Activated CD8-positive, alpha-beta memory T cell treated with anti-CD3 and anti-CD28 coated beads, Interleukin-2, amount 50 U/mL, for 24 hours (primary cell): Measurements from ENCODE around the gene TAF5L.
A peak's percentile ranks its signal among the peaks of the same experiment; 100 is the strongest.

ENCODE experiments used
- DNase-seq: peaks from one replicate; pipeline ENCODE4 v3.0.0-alpha.2; 2020; ENCODE audit errors: extremely low read depth

The TAF5L gene

GRCh38 chr1:229625915-229626831 lies at the start of gene TAF5L, which contains the start of gene URB2:
Gene TAF5L, minus strand, starts transcription at chr1:229626122. Its CDS starts 11,640 bp downstream, at chr1:229614482.
Gene URB2, plus strand, starts transcription at chr1:229626247. Its CDS starts 1,387 bp downstream, at chr1:229627634.
- peak; percentile 59 for DNase-seq

- no peak for DNase-seq
These were observed 49.5 kb upstream of the TAF5L start for GRCh38 chr1:229675396-229675795.

- no peak for DNase-seq
These were observed 48.1 kb upstream of the TAF5L start for GRCh38 chr1:229674042-229674441.

GRCh38 chr1:229672246-229672645 lies 46.3 kb upstream of the TAF5L start:
- DNase-seq, result no peak

GRCh38 chr1:229671310-229671709 lies 45.4 kb upstream of the TAF5L start:
- DNase-seq, result no peak

- no peak for DNase-seq
These were observed 43.4 kb upstream of the TAF5L start for GRCh38 chr1:229669333-229669732.

- DNase-seq, result no peak
These were observed 40.7 kb upstream of the TAF5L start for GRCh38 chr1:229666585-229666984.

GRCh38 chr1:229665912-229666558 lies 40.1 kb upstream of the TAF5L start:
- DNase-seq, result no peak

- DNase-seq, result peak; percentile 63
These were observed 38.3 kb upstream of the TAF5L start for GRCh38 chr1:229664133-229664689.

- DNase-seq, result no peak
These were observed 36.0 kb upstream of the TAF5L start for GRCh38 chr1:229661897-229662296.

GRCh38 chr1:229661022-229661877 lies 35.3 kb upstream of the TAF5L start:
- peak; percentile 23 for DNase-seq

GRCh38 chr1:229657993-229658755 lies 32.3 kb upstream of the TAF5L start:
- DNase-seq, result no peak

- no peak for DNase-seq
These were observed 29.9 kb upstream of the TAF5L start for GRCh38 chr1:229655781-229656180.

GRCh38 chr1:229653420-229653819 lies 27.5 kb upstream of the TAF5L start:
- no peak for DNase-seq

GRCh38 chr1:229651546-229651945 lies 25.6 kb upstream of the TAF5L start:
- DNase-seq, result no peak

GRCh38 chr1:229650045-229650444 lies 24.1 kb upstream of the TAF5L start:
- no peak for DNase-seq

- DNase-seq, result no peak
These were observed 22.5 kb upstream of the TAF5L start for GRCh38 chr1:229648406-229648805.

- DNase-seq, result no peak
These were observed 19.5 kb upstream of the TAF5L start for GRCh38 chr1:229645324-229645993.

- no peak for DNase-seq
These were observed 18.2 kb upstream of the TAF5L start for GRCh38 chr1:229643996-229644745.

GRCh38 chr1:229642970-229643369 lies 17.0 kb upstream of the TAF5L start:
- no peak for DNase-seq
